WI38 (cell line): Measurements from ENCODE around the gene DIAPH2.

Source experiments
- H3K4me3 ChIP-seq: 2 replicates; pipeline ENCODE4 v1.5.1; 2011; ENCODE audit warnings: low read depth, mild to moderate bottlenecking, control low read depth, low read length
- TF ChIP-seq, protein P1 (sequence below): IDR thresholded peaks from 2 replicates; pipeline ENCODE4 v1.5.1; 2012; ENCODE audit warnings: low read depth, mild to moderate bottlenecking, control low read depth, low read length

DIAPH2 gene

GRCh38 chrX:97622111-97622510 is 937.5 kb downstream of the DIAPH2 start:
- TF ChIP-seq, protein P1, sequence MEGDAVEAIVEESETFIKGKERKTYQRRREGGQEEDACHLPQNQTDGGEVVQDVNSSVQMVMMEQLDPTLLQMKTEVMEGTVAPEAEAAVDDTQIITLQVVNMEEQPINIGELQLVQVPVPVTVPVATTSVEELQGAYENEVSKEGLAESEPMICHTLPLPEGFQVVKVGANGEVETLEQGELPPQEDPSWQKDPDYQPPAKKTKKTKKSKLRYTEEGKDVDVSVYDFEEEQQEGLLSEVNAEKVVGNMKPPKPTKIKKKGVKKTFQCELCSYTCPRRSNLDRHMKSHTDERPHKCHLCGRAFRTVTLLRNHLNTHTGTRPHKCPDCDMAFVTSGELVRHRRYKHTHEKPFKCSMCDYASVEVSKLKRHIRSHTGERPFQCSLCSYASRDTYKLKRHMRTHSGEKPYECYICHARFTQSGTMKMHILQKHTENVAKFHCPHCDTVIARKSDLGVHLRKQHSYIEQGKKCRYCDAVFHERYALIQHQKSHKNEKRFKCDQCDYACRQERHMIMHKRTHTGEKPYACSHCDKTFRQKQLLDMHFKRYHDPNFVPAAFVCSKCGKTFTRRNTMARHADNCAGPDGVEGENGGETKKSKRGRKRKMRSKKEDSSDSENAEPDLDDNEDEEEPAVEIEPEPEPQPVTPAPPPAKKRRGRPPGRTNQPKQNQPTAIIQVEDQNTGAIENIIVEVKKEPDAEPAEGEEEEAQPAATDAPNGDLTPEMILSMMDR, result no peak
- no peak overlapping the region for H3K4me3 ChIP-seq

DNA sequence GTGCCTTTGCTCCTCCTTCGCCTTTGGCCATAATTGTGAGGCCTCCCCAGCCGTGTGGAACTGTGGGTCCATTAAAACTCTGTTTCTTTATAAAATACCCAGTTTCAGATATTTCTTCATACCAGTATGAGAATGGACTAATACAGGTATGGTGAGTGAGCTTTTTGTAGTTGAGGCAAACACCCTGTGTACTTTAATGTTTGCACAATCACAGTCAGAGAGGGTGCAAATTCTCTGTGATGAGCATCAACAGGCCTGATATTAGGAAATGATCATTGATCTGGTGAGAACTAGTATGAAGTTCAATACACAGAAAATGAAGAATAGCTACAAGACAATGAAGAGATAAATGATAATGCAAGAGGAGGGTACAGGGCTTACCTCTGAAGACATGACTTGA is 943.7 kb downstream of the DIAPH2 start:
- H3K4me3 ChIP-seq, result no peak overlapping the region
- TF ChIP-seq, protein P1, result no peak

DNA sequence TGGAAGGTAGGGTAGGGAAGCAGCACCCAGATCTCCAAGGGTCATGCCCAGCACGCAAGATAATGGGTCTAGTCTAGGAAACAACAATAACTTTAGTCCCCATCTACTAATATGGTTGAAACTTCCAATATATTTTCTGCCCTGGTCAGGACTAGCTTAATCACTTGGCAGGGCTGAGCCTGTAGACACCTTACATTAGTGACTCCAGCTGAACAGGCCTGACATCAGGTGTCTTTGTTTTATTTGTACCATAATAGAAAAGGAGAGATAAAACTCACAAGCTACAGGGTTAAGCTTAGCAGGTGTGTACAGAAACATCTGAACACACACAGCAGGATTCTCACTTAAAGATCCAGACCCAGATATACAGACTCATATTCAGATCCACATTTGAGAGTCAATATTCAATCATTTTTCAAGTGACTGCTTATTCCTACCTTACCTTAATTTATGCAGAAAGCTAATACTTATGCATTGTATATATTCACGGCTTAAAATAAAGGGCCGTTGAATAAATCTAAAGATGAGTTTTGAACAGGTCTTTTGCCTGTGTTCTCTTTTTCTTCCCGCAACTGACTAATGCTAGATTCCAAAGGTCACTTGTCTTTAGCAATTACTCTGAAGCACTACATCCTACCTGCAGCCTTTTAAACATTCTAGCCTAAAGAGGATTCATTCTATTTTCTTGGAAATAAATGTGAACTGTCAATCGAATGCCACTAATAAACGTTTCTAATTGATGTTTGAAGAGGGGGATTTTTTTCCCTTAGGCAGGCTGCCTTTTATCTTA is 944.4 kb downstream of the DIAPH2 start:
- no peak overlapping the region for H3K4me3 ChIP-seq
- TF ChIP-seq, protein P1, result no peak

GRCh38 chrX:97629597-97629985 is 944.9 kb downstream of the DIAPH2 start:
- TF ChIP-seq, protein P1, result no peak
- no peak overlapping the region for H3K4me3 ChIP-seq

DNA sequence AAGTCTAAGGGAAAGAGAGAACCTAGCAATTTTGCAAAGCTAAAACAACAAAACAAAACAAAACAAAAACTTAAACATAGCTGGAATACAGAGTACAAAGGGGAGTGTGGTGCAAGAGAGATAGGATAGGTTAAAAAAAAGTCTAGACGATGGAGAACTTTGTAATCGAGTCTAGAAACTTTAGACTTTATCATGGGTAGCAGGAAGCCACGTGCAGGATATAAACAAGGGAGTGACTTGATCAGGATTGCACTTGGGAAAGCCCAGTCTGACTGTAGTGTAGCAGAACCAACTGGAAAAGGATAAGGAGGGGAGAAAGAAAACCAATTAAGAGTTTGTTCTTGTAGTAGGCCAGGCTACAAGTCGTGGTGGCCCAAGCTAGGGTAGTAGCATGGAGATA is 949.2 kb downstream of the DIAPH2 start:
- no peak overlapping the region for H3K4me3 ChIP-seq
- TF ChIP-seq, protein P1, result no peak

DNA sequence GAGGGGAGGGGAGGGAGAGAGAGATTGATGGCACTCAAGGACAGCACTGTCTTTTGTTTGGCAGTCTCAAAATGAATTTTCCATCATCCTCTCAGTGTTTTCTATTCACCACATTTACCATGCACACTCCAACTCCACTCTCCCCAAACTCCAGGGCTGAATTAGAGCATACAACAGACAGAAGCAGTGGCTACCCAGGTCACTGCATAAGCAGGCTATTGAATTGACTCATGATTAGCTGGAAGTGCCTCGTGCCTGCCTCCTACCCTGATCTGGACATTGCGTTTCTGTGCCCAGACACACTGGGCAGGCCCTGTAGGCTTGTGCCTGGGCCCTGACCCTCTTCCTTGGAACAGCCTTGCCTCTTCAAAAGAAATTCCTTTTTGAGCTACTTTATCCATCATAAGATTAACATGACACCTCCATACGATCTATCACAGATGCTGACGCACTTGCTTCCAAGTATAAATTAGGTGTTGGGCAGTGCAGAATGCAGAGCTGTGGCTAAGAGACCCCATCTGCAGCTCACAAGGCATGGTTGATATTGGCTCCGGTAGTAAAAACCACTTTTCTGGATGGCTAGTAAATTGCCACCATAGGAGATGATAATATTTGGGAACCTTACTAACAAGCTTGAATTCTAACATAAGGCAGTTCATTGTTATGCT is 952.0 kb downstream of the DIAPH2 start:
- TF ChIP-seq, protein P1, result no peak
- H3K4me3 ChIP-seq, result no peak overlapping the region

DNA sequence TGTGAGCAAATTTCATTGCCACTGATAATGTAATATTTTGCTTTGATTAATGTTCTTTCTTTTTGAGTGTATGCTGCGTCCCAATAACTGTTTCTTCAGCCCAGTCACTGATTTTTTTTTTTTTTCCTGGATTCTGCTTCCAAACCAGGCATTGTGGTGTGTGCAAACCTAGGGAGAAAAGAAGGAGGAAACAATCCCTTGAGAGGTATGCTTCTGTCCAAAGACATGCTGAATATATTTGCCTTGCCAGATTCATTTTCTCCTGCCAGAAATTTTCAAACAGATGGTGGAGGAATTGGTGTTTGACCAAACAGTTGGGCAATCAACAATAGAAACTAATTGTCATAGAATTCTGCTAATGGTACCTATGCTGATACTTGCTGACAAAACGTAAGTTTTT is 952.6 kb downstream of the DIAPH2 start:
- TF ChIP-seq, protein P1, result no peak
- H3K4me3 ChIP-seq, result no peak overlapping the region
